RWPE1 (cell line): ENCODE data around the gene PIKFYVE.

Source experiments
- CTCF ChIA-PET: fragments of 350-600 bp; sonication (Branson Sonifier 250); formaldehyde crosslinking; extraction: SDS; loops from one replicate; lab custom pipeline; 2021; lab: Yijun Ruan, JAX
- POLR2A ChIA-PET: fragments of 400-600 bp; formaldehyde crosslinking; extraction: SDS; loops from one replicate; lab custom pipeline; 2020; ENCODE audit warnings: antibody characterized with exemption; ENCODE audit not compliant: low non-redundant PET; lab: Yijun Ruan, JAX
- DNase-seq: peaks from one replicate; pipeline ENCODE4 v3.0.0; 2012; ENCODE audit warnings: low spot score
- H3K27ac ChIP-seq: fragments of 450-650 bp; 2 replicates; pipeline ENCODE4 v1.5.1; 2017
- TF ChIP-seq, protein P1 (sequence below): fragments of 450-650 bp; conservative IDR thresholded peaks from 2 replicates; pipeline ENCODE4 v1.5.1; 2017; ENCODE audit warnings: low read depth, mild to moderate bottlenecking

PIKFYVE gene

DNA sequence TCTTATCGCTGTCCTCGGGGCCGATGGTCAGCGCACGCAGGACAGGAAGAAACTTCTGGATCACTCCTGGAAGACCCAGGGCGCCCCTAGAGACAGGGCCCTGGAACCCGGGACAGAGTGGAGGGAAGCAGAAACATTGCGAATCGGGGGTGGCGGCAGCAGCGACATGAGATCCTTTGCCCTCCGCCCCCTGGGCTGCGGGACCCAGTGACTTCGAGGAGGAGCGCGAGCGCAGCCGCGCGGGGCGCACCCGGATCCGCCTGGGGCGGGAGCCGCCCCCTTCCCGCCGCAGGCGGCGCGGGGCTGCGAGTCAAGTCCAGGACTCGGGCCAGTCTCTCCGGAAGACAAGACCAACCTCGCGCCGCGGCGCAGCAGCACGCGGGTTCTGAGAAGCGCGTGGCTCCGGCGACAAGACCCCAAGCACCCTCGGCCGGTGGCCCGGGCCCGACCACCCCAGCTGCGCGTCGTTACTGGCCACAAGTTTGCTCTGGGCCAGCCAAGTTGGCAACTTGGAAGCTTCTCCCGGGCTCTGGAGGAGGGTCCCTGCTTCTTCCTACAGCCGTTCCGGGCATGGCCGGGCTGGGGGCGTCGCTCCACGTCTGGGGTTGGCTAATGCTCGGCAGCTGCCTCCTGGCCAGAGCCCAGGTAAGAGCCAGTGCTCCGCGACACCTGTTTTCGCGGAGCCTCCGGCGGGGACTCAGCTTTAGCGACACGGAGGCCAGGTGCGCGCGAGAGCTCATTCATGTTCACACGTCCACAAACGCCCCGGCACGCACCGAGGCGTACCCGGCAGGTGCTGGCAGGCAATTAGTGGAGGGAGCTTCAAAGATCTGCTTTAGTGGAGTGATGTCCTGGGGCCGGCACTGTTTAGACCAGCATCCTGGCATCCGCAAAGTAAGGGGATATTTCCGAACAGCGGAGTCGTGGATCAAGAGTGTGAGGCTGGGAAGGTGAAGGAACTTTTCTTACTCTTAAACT is 140.7 kb downstream of the PIKFYVE start, which contains the start of gene PTH2R:
PTH2R (plus strand) TSS at position 319 of the 978 bp plus-strand sequence; CDS start at position 571, 252 bp downstream.
- CTCF ChIA-PET = interaction anchor here (0.6 to 1.4 kb wide), 14 partner anchors 9 to 1172 kb away, joined by 3 to 7 read pairs (median 4); no protein-coding TSS in a partner anchor
- POLR2A ChIA-PET = no interaction called here
- no peak for DNase-seq

DNA sequence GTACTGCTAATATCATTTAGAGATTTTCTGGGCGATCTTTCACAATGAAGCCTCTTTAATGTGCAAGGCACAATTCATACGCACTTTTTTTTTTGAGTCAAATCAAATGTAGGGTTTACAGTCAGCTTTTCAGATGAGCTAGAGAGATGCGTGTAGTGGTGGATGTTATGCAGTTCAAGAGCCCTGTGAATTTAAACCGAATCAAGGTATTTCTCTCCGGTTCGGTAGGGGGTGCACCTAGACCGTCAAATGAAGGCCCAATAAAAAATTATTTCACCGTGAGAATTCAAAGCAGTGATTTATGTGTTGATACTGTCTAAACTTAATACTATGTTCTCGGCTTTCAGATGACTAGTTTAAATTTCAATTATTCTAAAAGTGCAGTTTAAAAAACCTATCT is 141.6 kb downstream of the PIKFYVE start:
- ChIA-PET POLR2A (no interaction called here), CTCF (interaction anchor here (0.6 to 1.4 kb wide), 12 partner anchors 8 to 1102 kb away, joined by 3 to 7 read pairs (median 4); no protein-coding TSS in a partner anchor)
- peak; percentile 41 for DNase-seq
- H3K27ac ChIP-seq = no peak overlapping the region
- TF ChIP-seq, protein P1, sequence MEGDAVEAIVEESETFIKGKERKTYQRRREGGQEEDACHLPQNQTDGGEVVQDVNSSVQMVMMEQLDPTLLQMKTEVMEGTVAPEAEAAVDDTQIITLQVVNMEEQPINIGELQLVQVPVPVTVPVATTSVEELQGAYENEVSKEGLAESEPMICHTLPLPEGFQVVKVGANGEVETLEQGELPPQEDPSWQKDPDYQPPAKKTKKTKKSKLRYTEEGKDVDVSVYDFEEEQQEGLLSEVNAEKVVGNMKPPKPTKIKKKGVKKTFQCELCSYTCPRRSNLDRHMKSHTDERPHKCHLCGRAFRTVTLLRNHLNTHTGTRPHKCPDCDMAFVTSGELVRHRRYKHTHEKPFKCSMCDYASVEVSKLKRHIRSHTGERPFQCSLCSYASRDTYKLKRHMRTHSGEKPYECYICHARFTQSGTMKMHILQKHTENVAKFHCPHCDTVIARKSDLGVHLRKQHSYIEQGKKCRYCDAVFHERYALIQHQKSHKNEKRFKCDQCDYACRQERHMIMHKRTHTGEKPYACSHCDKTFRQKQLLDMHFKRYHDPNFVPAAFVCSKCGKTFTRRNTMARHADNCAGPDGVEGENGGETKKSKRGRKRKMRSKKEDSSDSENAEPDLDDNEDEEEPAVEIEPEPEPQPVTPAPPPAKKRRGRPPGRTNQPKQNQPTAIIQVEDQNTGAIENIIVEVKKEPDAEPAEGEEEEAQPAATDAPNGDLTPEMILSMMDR = peak; percentile 23; the same call in 1 of the 2 replicates

More for the DNA sequence above, 140.7 kb downstream of the PIKFYVE start, which contains the start of gene PTH2R:
- TF ChIP-seq, protein P1 = no peak
- no peak within 1 kb of the TSS for H3K27ac ChIP-seq
